ENCODE data around the gene ESPN. TPM values are rescaled to one million over a fixed set of nuclear protein-coding genes. Genes with fewer than 3 reads are reported as not detected.

The ESPN gene
- total RNA-seq, 1 experiment from 2014 or later = 8.5 TPM

DNA sequence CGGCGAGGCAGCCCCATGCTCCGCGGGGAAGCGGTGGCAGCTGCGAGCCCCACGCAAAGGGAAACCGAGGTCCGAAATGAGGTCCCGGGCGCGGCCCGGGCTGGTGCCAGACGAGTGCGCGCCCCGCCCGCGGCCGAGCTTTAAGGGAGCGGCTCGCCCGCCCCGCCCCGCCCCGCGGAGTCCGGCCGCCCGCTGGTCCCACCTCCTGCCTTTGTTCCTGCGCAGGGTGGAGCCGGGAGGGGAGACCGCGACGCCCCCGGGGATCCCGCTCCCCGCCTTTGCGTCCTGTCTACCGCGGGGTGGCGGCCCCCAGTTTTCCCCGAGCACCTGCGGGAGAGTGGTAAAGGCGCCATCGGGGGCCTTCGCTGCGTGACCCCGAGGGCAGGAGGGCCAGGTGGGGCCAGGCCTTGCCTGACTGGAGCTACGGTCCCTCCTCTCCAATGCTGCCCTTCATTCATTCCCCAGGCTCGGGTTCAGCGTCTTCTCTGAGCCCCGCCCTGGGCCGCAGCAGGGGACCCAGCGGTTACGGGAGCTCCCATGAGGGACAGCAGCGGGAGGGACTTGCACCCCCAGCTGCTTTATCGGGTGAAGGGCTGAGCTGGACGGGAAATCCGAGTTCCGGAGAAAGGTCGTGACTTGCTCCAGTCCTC is 4.6 kb upstream of the ESPN start, which contains the start of gene HES2:
Gene HES2 (minus strand): TSS at position 116 of the 650 bp plus-strand sequence. CDS start 99 bp downstream, at position 17.
- H3K4me3 ChIP-seq (ENCODE audit: low read depth in 2 of 2, low read length in 2 of 2) = peak within 1 kb of the TSS; percentile 41 to 45
- peaks cover 19% of the 10 kb centered on the region for H3K4me1 ChIP-seq (ENCODE audit: control insufficient read depth, insufficient read depth, low read length)
- TF ChIP-seq, protein P1, sequence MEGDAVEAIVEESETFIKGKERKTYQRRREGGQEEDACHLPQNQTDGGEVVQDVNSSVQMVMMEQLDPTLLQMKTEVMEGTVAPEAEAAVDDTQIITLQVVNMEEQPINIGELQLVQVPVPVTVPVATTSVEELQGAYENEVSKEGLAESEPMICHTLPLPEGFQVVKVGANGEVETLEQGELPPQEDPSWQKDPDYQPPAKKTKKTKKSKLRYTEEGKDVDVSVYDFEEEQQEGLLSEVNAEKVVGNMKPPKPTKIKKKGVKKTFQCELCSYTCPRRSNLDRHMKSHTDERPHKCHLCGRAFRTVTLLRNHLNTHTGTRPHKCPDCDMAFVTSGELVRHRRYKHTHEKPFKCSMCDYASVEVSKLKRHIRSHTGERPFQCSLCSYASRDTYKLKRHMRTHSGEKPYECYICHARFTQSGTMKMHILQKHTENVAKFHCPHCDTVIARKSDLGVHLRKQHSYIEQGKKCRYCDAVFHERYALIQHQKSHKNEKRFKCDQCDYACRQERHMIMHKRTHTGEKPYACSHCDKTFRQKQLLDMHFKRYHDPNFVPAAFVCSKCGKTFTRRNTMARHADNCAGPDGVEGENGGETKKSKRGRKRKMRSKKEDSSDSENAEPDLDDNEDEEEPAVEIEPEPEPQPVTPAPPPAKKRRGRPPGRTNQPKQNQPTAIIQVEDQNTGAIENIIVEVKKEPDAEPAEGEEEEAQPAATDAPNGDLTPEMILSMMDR (IDR thresholded peaks at IDR 0.05) = no peak
- peak; percentile 37; the same call in 1 of the 2 replicates for TF ChIP-seq TCF7L2 (IDR thresholded peaks at IDR 0.05; ENCODE audit: low read depth, low read length)
- TF ChIP-seq POLR2AphosphoS5 (IDR thresholded peaks at IDR 0.05; ENCODE audit: low read depth, low read length) = peak; percentile 60; the same call in 1 of the 2 replicates
- ATAC-seq (peak; percentile 79), DNase-seq (ENCODE audit: low read depth, low spot score) (no peak)
- POLR2A ChIA-PET = interaction anchor here (0.6 kb wide), 1 partner anchor 1630 kb away, joined by 7 read pairs; no protein-coding TSS in a partner anchor
- no peaks in the 10 kb centered on the region for H3K27me3 ChIP-seq (ENCODE audit: control insufficient read depth, insufficient read depth, low read length)
- no peaks in the 10 kb centered on the region; the same call in 1 of the 2 replicates for H3K36me3 ChIP-seq (ENCODE audit: control insufficient read depth, insufficient read depth, low read length)
- CTCF ChIA-PET = interaction anchor here (0.5 to 1.8 kb wide), 5 partner anchors 18 to 214 kb away, joined by 3 to 11 read pairs (median 4); no protein-coding TSS in a partner anchor
- intact Hi-C loops (cut with micrococcal nuclease; ENCODE audit: unreplicated experiment) = no loop called here
- BruUV-seq (replicated peaks) = no TSS peak
- H3K9me3 ChIP-seq (ENCODE audit: control insufficient read depth, insufficient read depth, low read depth, low read length) = no peaks in the 10 kb centered on the region
- in situ Hi-C loops (cut with HindIII; ENCODE audit: low pct_unique_long_range_greater_than_20kb, low sequenced_read_pairs) = no loop called here
- peak within 1 kb of the TSS; percentile 11; the same call in 1 of the 2 replicates for H3K27ac ChIP-seq (ENCODE audit: low read length)

DNA sequence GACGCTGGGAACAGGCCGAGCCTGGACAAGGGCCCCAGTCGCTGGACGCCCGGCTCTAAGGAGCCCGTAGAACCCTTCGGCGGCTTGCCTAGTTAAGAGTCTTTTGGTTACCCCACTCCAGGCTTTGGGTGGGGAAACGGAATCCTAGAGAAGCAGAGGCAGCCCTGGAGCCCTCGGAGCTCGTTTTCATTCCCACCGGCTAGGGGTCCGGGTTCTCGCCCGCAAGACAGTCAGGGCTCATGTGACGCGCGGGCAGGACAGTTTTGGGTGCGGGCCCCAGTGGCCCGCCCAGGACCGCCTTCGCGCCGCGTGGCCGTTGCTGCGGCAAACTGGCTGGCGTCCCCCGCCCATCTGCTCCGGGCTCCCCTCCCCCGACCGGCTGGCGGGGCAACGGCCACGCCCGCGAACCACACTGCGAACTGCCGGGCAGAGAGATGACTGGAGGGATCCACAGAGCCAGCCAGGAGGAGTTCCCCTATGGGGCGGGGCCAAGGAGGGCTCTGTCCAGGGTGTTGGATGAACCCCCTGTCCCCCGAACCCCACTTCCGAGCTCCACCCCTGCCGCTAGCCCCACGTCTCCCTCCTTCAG is 4.0 kb upstream of the ESPN start:
- TF ChIP-seq POLR2AphosphoS5 (IDR thresholded peaks at IDR 0.05; ENCODE audit: low read depth, low read length) = no peak
- no peak for TF ChIP-seq TCF7L2 (IDR thresholded peaks at IDR 0.05; ENCODE audit: low read depth, low read length)
- TF ChIP-seq SIN3A (IDR thresholded peaks at IDR 0.05; ENCODE audit: borderline replicate concordance, insufficient read depth, low read depth, low read length) = no peak
- no peak for DNase-seq (ENCODE audit: low read depth, low spot score)
- POLR2A ChIA-PET = no interaction called here
- Histone ChIP-seq H3K9me3 (ENCODE audit: control insufficient read depth, insufficient read depth, low read depth, low read length) (no peaks in the 10 kb centered on the region), H3K4me1 (ENCODE audit: control insufficient read depth, insufficient read depth, low read length) (peaks cover 16% of the 10 kb centered on the region), H3K27ac (ENCODE audit: low read length) (peak overlapping the region; percentile 11; the same call in 1 of the 2 replicates), H3K4me3 (ENCODE audit: low read depth in 2 of 2, low read length in 2 of 2) (0 out of 4 replicates have a peak overlapping the region, but pooled peaks of 1 of the 2 experiments have one; percentile 41), H3K27me3 (ENCODE audit: control insufficient read depth, insufficient read depth, low read length) (no peaks in the 10 kb centered on the region), H3K36me3 (ENCODE audit: control insufficient read depth, insufficient read depth, low read length) (no peaks in the 10 kb centered on the region; the same call in 1 of the 2 replicates)
- intact Hi-C loops (cut with micrococcal nuclease; ENCODE audit: unreplicated experiment) = no loop called here
- no peak for ATAC-seq
- in situ Hi-C loops (cut with HindIII; ENCODE audit: low pct_unique_long_range_greater_than_20kb, low sequenced_read_pairs) = no loop called here
- no TSS peak for BruUV-seq (replicated peaks)
- CTCF ChIA-PET = interaction anchor here (1.8 kb wide), 1 partner anchor 17 kb away, joined by 11 read pairs; no protein-coding TSS in a partner anchor

- Histone ChIP-seq H3K9me3 (ENCODE audit: control insufficient read depth, insufficient read depth, low read depth, low read length) (no peaks in the 10 kb centered on the region), H3K4me1 (ENCODE audit: control insufficient read depth, insufficient read depth, low read length) (peaks cover 16% of the 10 kb centered on the region), H3K36me3 (ENCODE audit: control insufficient read depth, insufficient read depth, low read length) (no peaks in the 10 kb centered on the region; the same call in 1 of the 2 replicates), H3K27me3 (ENCODE audit: control insufficient read depth, insufficient read depth, low read length) (no peaks in the 10 kb centered on the region), H3K27ac (ENCODE audit: low read length) (no peak overlapping the region), H3K4me3 (ENCODE audit: low read depth in 2 of 2, low read length in 2 of 2) (no peak overlapping the region)
- no peak for DNase-seq (ENCODE audit: low read depth, low spot score)
- CTCF ChIA-PET = no interaction called here
- no TSS peak for BruUV-seq (replicated peaks)
- intact Hi-C loops (cut with micrococcal nuclease; ENCODE audit: unreplicated experiment) = no loop called here
- ATAC-seq = no peak
- POLR2A ChIA-PET = no interaction called here
- in situ Hi-C loops (cut with HindIII; ENCODE audit: low pct_unique_long_range_greater_than_20kb, low sequenced_read_pairs) = no loop called here
- TF ChIP-seq REST (IDR thresholded peaks at IDR 0.05; ENCODE audit: insufficient read depth in 1 of 2, low read depth in 2 of 2, low read length in 1 of 2) = no peak
Measured at GRCh38 chr1:6421266-6421665, 3.3 kb upstream of the ESPN start.

All from Panc1 (cell line).